Lower leg skin (tissue), 4 donors: ENCODE results near the gene UVSSA. TPM values are rescaled to one million over a fixed set of nuclear protein-coding genes. Genes with fewer than 3 reads are reported as not detected.

Experiments
- DNase-seq, 2 donors: peaks; one replicate each; pipeline ENCODE4 v3.0.0-alpha.2; 2019; ENCODE audit warnings: low spot score in 2 of 2
- H3K4me3 ChIP-seq: fragments of 200-600 bp; sonication (generic); 2 replicates; pipeline ENCODE4 v1.5.1; 2017; ENCODE audit warnings: mild to moderate bottlenecking, low read depth; ENCODE audit not compliant: poor library complexity, severe bottlenecking
- CTCF ChIP-seq, 3 donors: fragments of 450-650 bp; IDR thresholded peaks; one replicate each; pipeline ENCODE4 v1.5.1; 2016; ENCODE audit warnings: antibody characterized with exemption in 3 of 3, mild to moderate bottlenecking in 3 of 3, moderate library complexity in 2 of 3
- POLR2A ChIP-seq, 2 donors: fragments of 450-650 bp; IDR thresholded peaks; one replicate each; pipeline ENCODE4 v1.6.1; 2016 to 2017; ENCODE audit warnings: antibody characterized with exemption in 2 of 2, mild to moderate bottlenecking in 1 of 2, moderate library complexity in 1 of 2
- WGBS, 2 donors: methylation state at CpG; one replicate each; pipeline ENCODE4 v1.1.5; 2018; 5-methylcytosine and 5-hydroxymethylcytosine counted together
- intact Hi-C: fragments of 100-400 bp; cut with DNase I; formaldehyde crosslinking; loops from one replicate; pipeline ENCODE4 v1.15.0; 2023; ENCODE audit warnings: low total_unique reads
- total RNA-seq, 4 donors: library from RNA; depleted of rRNA; stranded (reverse); fragments of >200 nt; gene quantifications; one replicate each; pipeline ENCODE4 v1.1.0, GENCODE V29; 2016

UVSSA gene
- total RNA-seq, 4 donors from 2014 or later: 18.2 to 57.4 (median 25.7) TPM

DNA sequence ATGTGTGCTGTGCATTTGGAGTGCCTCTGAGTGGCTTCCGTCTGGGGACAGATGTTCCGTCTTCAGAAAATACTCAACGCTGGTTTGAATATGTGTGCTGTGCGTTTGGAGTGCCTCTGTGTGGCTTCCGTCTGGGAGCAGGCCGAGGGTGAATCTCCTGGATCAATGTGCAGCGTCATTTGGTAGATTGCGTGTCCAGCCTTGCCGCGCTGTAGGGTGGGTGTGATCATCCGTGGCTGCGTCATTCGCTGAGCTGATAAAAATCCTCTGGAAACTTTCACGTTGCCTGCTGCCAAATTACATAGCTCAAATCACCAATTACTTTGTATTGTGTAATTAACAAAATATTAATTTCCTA lies 12.1 kb downstream of the UVSSA start:
- intact Hi-C loops: loop anchor here (10.0 kb wide), 1 partner anchor 246 kb away; no protein-coding TSS in a partner anchor
- no peak overlapping the region for H3K4me3 ChIP-seq
- no peak for TF ChIP-seq CTCF (IDR thresholded peaks at IDR 0.05)
- TF ChIP-seq POLR2A (IDR thresholded peaks at IDR 0.05): no peak
- 83% methylated on average over 14 of the region's 14 CpGs for WGBS, 2 donors
- DNase-seq: no peak

DNA sequence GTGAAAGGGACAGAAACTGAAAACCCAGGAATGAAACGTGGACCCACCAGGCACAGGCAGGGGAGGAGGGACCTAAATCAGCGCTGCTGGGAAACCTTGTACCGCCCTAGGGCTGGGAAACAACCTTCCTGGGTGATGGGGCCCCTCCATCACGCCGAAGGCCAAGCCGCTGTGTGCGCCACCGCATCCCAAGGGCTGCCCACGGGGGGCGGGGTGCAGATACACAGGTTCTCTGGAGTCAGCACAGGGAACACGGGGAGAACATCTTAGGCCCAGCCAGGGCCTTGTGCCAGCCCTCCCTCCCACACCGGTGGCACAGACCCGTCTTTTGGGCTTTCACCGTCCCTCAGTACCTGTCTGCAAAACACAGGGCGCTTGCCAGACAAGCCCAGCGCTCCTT lies 13.0 kb downstream of the UVSSA start:
- H3K4me3 ChIP-seq: no peak overlapping the region
- WGBS, 2 donors: 85 to 91% methylated on average over 13 to 16 of the region's 16 CpGs
- TF ChIP-seq CTCF (IDR thresholded peaks at IDR 0.05) (no peak), POLR2A (IDR thresholded peaks at IDR 0.05) (no peak)
- intact Hi-C loops: loop anchor here (10.0 kb wide), 1 partner anchor 245 kb away; no protein-coding TSS in a partner anchor
- DNase-seq: no peak

DNA sequence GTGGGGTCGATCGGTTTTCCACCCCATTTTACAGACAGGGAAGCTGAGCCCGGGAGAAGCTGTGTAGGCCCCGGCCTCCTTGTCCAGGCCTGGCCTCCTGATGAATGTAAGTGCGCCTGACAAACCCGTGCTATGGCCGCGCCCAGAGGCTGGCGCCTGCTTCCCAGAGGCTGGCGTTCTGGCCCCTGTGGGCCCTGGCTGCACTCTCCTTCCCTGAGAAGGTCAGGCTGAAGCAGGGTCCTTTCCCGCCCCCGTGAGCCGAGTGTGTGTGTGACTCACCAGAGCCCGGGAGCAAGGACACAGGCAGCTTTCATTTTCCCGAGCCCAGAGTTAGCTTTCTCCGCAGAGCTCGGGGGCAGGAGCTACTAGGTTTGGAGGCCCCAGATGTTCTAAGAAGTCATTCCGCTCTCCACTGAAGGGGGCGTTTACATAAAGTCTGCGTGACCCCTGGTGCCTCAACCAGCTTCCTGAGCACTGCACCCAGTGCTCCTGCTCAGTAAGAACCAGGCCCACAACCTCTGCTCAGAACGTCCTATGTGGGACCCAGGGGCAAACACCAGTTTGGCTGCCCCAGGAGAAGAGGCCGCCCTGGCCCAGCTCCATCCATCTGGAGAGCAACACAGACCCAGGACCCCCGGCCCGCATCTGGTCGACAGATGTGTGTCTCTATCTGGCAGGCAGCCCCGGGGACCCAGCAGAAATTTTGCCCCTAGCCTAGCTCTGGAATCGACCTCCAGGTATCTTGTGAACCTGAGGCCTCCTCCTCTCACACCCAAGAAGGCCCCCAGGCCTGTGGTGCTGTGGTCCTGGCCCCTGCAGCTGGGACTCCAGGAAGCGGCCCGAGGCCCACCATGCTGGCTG lies 13.6 kb downstream of the UVSSA start:
- no peak overlapping the region for H3K4me3 ChIP-seq
- DNase-seq: no peak
- 80 to 85% methylated on average over 21 to 29 of the region's 29 CpGs for WGBS, 2 donors
- TF ChIP-seq POLR2A (IDR thresholded peaks at IDR 0.05) (no peak), CTCF (IDR thresholded peaks at IDR 0.05) (no peak)
- intact Hi-C loops: no loop called here

DNA sequence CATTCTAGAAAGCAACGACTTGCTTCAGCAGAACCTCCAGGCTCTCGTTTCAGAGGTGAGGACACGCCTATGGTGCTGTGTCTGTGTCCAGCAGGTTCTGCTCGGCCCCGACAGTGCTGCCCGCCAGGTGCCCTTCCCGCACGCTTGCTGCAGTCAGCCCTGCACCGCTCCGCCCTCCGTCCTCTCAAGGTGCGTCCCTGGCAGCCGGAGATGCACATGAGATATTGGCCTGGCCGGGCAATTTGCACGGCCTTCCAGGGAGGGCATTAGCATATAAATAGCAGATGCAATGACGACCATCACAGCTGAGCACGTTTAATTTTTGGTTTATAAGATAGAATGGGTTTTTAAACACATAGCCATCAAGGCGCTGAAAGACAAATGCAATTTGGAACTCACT lies 14.4 kb downstream of the UVSSA start:
- intact Hi-C loops: no loop called here
- TF ChIP-seq CTCF (IDR thresholded peaks at IDR 0.05) (no peak), POLR2A (IDR thresholded peaks at IDR 0.05) (no peak)
- DNase-seq: no peak
- H3K4me3 ChIP-seq: no peak overlapping the region
- 87 to 89% methylated on average over 18 of the region's 18 CpGs for WGBS, 2 donors

GRCh38 chr4:1362046-1362445 lies 15.0 kb downstream of the UVSSA start:
- intact Hi-C loops: no loop called here
- no peak overlapping the region for H3K4me3 ChIP-seq
- WGBS, 2 donors: 88 to 91% methylated on average over 10 of the region's 10 CpGs
- no peak for TF ChIP-seq POLR2A (IDR thresholded peaks at IDR 0.05)
- no peak for TF ChIP-seq CTCF (IDR thresholded peaks at IDR 0.05)
- no peak for DNase-seq
